GM19025 (cell line): ENCODE results near the gene BPIFB1.

Experiments used
- ATAC-seq: cut with Tn5 transposase; IDR thresholded peaks from one replicate; pipeline ENCODE4 v1.9.1; 2021; ENCODE audit warnings: mild to moderate bottlenecking, low read depth, moderate library complexity; ENCODE audit not compliant: unreplicated experiment

BPIFB1 gene

GRCh38 chr20:33318096-33318429 lies 35.0 kb downstream of the BPIFB1 start:
- ATAC-seq: no peak

DNA sequence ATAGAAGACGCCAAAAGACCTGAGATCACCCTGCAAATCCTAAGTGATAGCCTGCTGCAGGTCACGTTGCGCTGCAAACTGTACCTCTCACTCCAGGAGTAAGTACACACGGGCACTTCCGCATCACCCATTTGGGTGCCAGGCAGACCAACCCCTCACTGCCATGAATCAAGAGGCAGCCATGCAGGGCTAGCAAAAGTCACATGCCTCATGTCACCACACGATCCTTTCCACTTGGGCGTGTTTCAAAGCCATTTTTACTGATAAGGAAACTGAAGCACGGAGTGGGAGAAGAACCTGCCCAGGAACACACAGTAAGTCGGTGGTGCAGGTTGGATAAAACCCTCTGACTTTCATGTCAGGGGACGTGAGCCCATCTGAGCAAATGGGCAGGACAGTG lies 37.0 kb downstream of the BPIFB1 start:
- ATAC-seq: no peak

DNA sequence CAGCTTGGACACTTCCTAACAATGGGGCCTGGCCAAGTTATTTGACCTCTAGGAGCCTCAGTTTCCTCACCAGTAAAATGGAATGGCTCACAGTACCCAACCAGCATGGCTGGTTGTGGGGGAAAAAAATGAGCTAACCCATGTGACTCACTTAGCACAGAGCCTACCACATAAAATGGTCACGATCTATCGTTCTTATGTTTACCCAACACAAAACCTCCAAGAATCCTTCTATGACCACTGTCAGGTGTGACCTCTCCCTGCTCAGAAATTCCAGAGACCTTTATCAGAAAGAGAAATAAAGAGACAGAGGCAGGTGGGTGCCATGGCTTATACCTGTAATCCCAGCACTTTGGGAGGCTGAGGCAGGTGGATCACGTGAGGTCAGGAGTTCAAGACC lies 39.4 kb downstream of the BPIFB1 start:
- ATAC-seq: no peak

DNA sequence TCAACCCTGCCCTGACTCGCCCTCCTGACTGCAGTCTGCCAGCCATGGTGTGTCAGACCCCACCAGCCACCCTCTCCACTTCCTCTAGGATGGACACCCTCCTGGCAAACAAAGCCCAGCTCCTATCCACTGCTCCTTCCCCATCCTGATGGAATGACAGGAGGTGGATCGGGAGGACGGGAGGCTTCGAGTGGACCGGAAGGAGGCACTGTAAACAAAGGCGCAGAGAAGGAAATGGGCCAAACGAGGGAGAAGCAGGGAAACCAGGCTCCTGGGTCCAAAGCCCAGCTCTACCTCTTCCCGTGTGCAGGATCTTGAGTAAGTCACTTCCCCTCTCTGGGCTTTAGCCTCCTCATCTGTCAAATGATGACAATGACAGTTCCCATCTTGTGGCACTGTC lies 40.2 kb downstream of the BPIFB1 start:
- no peak for ATAC-seq

- no peak for ATAC-seq
These were observed 42.3 kb downstream of the BPIFB1 start for GRCh38 chr20:33325350-33325749.

- ATAC-seq: no peak
These were observed 45.4 kb downstream of the BPIFB1 start for GRCh38 chr20:33328157-33329137.

DNA sequence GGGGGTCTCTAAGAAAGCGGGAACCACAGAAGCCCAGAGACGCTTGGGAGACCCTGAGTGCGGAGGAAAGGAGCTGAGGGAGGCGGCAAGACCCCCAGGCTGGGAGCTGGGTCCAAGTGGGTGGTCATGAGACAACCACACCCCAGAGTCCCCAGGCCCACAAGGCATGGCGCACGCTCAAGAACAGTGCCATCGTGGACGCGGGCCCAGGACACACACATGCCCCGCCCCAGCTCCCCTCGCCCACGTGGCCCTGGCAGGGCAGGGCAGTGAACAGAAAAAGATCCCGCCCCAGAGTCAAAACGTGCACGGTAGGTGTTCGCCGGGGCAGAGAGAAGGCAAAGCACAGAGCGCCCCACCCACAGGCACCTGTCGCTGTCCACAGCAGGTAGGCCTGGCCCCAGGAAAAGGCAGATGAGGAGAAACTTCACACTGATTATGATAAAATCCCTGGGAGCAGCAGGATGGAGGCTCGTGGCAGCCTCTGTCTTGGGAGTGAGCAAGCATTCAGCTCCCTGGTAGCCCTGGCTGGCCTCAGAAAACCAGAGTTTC lies 50.0 kb downstream of the BPIFB1 start:
- no peak for ATAC-seq

DNA sequence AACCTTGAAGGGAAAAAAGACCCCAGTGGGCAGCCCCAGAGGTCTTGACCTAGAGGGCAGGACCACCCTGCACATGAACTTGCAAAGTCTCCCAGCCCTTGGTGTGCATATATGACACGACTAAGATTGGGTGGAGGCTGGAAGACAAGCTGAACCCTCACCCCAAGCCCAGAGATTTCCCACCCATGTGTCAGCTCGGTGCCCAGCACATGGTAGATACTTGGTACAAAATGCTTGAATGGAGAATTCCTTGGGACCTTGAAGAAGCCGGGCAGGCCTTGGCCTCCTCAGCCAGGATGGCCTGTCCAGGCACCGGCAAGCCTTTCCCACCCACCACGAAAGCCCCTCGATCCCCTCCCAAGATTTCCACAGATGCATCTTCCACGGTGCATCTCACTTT lies 50.6 kb downstream of the BPIFB1 start:
- no peak for ATAC-seq

DNA sequence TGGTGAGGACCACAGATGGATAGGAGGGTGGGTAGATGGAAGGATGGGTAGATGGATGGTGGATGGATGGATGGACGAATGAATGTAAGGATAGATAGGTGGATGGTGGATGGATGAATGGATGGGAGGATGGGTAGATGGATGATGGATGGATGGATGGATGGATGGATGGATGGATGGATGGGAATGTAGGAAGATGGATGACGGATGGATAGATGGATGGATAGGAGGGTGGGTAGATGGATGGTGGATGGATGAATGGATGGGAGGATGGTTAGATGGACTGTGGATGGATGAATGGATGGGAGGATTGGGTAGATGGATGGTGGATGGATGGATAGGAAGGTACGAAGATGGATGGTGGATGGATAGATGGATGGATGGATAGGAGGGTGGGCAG lies 51.1 kb downstream of the BPIFB1 start:
- no peak for ATAC-seq

GRCh38 chr20:33336375-33336774 lies 53.4 kb downstream of the BPIFB1 start:
- ATAC-seq: no peak

DNA sequence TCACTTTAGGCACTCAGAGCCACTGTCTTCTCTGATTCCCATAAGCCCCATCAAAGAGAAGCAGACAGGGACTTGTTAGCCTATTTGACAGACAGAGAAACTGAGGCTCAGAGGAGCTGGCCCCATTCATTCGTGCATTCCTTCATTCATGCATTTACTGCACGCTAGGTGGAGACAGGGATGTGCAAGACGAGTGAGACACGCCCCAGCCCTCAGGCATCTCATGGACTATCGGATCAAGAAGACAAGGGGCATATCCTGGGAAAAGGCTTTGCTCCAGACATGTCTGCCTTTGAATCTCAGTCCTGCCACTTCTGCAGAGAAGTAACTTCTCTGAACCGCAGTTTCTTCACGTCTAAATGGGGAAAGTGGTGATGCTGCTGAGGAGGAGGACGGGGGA lies 54.1 kb downstream of the BPIFB1 start:
- ATAC-seq: no peak

GRCh38 chr20:33337531-33338165 lies 54.6 kb downstream of the BPIFB1 start:
- ATAC-seq: no peak

GRCh38 chr20:33338467-33339258 lies 55.6 kb downstream of the BPIFB1 start:
- no peak for ATAC-seq

- ATAC-seq: no peak
These were observed 56.6 kb downstream of the BPIFB1 start for GRCh38 chr20:33339515-33340058.

DNA sequence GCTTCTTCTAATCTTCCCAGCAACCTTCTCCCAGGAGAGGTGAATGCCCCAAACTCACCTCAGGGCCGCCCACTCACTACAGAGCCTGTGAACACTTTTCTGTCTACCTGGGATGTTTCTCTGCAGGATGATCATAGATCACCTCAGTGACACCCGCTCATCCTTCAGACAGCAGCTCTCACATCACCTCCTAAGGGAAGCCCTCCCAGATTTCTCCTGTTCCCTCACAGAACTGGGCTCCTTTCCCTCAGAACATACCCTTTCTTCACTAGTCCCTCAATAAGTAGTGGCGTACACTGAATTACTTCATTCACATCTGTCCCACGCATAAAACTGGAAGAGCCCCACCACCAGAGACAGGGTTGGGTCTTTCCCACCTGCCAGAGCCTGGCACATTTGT lies 60.5 kb downstream of the BPIFB1 start:
- no peak for ATAC-seq

DNA sequence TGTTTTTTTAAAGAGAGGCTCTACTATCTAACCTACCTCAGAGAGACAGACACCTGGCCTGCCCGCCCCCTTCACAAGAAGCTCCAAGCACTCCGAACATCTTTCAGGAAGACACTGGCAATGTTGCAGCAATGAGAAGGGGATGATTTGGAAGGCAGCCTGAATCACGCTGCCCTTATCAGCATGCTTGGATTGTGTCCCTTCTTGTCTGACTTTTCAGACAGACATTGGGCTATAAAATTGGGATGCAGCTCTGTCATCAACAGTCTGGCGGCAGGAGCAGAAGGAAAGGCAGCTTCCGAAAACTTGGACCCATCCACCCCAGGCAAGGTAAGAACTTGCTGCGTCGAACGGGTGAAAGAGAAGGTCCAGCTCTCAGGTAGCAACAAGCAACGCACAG lies 62.3 kb downstream of the BPIFB1 start:
- no peak for ATAC-seq

DNA sequence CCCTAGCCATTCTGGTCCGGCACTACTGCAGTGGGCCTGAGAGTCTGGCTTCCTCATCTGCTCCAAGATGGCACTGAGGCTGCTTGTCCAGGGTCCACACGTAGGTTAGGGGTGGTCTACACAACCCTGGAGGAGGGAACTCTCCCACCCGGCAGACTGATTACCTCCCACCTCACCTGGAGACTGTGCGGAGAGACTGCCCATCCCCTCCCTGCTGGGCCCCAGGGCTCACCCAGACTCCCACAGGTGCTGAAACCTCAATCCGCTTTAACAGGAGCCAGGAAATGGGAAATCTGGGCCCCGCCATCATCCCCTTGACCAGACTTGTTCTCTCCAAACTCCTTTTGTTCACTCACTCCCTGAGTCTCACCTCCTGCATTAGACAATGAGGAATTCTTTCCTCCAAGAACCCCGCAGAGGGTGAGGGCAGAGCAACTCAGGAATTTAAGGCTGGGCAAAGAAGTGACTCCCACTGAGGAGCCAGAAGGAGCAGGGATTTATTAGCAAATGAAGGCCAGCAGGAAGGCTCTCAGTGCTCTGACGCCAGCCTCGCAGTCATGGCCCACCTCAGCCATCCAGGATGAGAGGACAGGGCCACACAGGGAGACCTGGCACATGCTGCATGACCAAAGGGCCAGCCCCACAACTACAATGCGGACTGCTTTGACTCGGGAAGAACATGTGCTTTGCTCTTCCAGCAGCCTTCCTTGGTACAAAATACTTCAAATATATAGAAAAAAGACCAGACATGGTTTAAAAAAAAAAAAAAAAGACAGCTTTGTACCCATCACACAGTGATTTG lies 65.3 kb downstream of the BPIFB1 start:
- no peak for ATAC-seq

- no peak for ATAC-seq
These were observed 66.5 kb downstream of the BPIFB1 start for GRCh38 chr20:33349493-33349892.

DNA sequence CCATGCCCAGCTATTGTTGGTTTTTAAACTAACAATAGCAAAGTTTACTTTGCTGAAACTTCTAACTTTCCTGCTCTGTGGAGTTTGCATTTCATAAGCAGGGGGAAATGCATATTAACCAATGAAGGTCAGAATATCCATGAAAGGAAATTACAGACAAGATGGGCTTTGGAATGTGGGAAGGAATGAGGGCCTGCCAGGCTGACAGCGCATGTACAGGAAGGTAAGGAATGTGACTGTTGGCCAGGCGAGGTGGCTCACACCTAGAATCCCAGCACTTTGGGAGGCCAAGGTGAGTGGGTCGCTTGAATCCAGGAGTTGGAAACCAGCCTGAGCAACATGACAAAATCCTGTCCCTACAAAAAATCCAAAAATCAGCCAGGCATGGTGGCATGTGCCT lies 68.7 kb downstream of the BPIFB1 start:
- ATAC-seq: no peak
